Adrenal gland (tissue), 12 donors: ENCODE measurements around the gene PTBP1. TPM values are rescaled to one million over a fixed set of nuclear protein-coding genes. Genes with fewer than 3 reads are reported as not detected.
A peak's percentile ranks its signal among the peaks of the same experiment; 100 is the strongest.

ENCODE experiments used
- DNase-seq, 7 donors: peaks; one replicate each; pipeline ENCODE4 v3.0.0-alpha.2; 2019 to 2020
- H3K27ac ChIP-seq, 5 donors: fragments of 200-600 bp; sonication (generic) in 4 of 5; 1 replicate in 3 of 5; 2 replicates in 2 of 5; pipeline versions ENCODE4 v1.5.1 to v1.8.0; 2016 to 2020; ENCODE audit warnings: mild to moderate bottlenecking in 1 of 5
- H3K27me3 ChIP-seq: fragments of 200-600 bp; 2 replicates; pipeline ENCODE4 v1.8.0; 2021
- H3K36me3 ChIP-seq, 2 donors: fragments of 200-600 bp; replicated peaks in 1 of 2; 1 replicate in 1 of 2; 2 replicates in 1 of 2; pipeline versions ENCODE4 v1.5.1 to v1.8.0; 2018 to 2022
- H3K4me1 ChIP-seq, 2 donors: fragments of 200-600 bp; replicated peaks in 1 of 2; 1 replicate in 1 of 2; 2 replicates in 1 of 2; pipeline versions ENCODE4 v1.5.1 to v1.8.0; 2018 to 2021
- H3K4me3 ChIP-seq, 4 donors: fragments of 200-600 bp; sonication (generic) in 3 of 4; one replicate each; pipeline ENCODE4 v1.5.1; 2016 to 2018
- H3K9me3 ChIP-seq, 3 donors: fragments of 200-600 bp; sonication (generic) in 1 of 3; replicated peaks in 1 of 3; 1 replicate in 2 of 3; 2 replicates in 1 of 3; pipeline versions ENCODE4 v1.5.1 to v1.8.0; 2016 to 2021
- POLR2A ChIP-seq, 2 donors: fragments of 450-650 bp; IDR thresholded peaks; one replicate each; pipeline ENCODE4 v1.6.1; 2017; ENCODE audit warnings: antibody characterized with exemption in 2 of 2, mild to moderate bottlenecking in 2 of 2, moderate library complexity in 1 of 2
- WGBS, 4 donors: extraction: QIAGEN DNeasy Blood & Tissue Kit in 2 of 4; methylation state at CpG; one replicate each; pipeline versions ENCODE4 v1.1.5 to v1.1.7; 2013 to 2017; 5-methylcytosine and 5-hydroxymethylcytosine counted together
- intact Hi-C, 2 donors: fragments of 100-400 bp; cut with DNase I; formaldehyde crosslinking; loops; one replicate each; pipeline versions ENCODE4 v1.14.1 to v1.15.0; 2022 to 2023
- polyA plus RNA-seq, 3 donors: library from polyadenylated mRNA; stranded (reverse); fragments of 200-250 nt in 2 of 3; fragments of 350-450 nt in 1 of 3; fragmentation: Illumina TruSeq in 1 of 3; extraction: RNeasy Lipid Tissue Mini Kit (QIAGEN cat#74804) in 1 of 3; gene quantifications; one replicate each; pipeline ENCODE4 v1.2.3, GENCODE V29; 2013 to 2014
- total RNA-seq, 9 donors: library from RNA; depleted of rRNA in 4 of 9; stranded (reverse); fragments of >200 nt in 4 of 9; fragments of 120-200 nt in 1 of 9; fragmentation: NEBNext Ultra II Directional in 1 of 9; extraction: Animal tissue kit (Norgen Biotek cat#: 25700) in 1 of 9; gene quantifications; one replicate each; pipeline versions ENCODE4 v1.1.0 to v1.2.4, GENCODE V29; 2013 to 2023
- TF ChIP-seq, protein P1 (sequence below), 6 experiments: fragments of 450-650 bp in 4 of 6; fragments of 200-600 bp in 2 of 6; sonication (generic) in 1 of 6; IDR thresholded peaks; 1 replicate in 5 of 6; 2 replicates in 1 of 6; pipeline versions ENCODE4 v1.5.1 to v1.8.0; 2016 to 2021; ENCODE audit warnings: antibody characterized with exemption in 6 of 6, mild to moderate bottlenecking in 2 of 6, moderate library complexity in 1 of 6
- donor health status: healthy with polysubstance abuse.
- donor health status: Bipolar disorder and iron deficiency.
- donor health status: DM: yes; HTN: yes; CAD: no.
- donor health status: DM: no; HTN: no; CAD: no.
- donor health status: DM: no; HTN: no; CAD: no.
- donor health status: DM: yes; HTN: yes; CAD: no.

Gene PTBP1
- total and polyA plus RNA-seq, 12 donors = 64.6 to 236 (median 146) TPM

- no peaks in the 10 kb centered on the region for H3K4me1 ChIP-seq
- DNase-seq = no peak
- WGBS, 4 donors = 92 to 96% (median 94%) methylated on average over 7 to 15 of the region's 15 CpGs
- TF ChIP-seq, protein P1, sequence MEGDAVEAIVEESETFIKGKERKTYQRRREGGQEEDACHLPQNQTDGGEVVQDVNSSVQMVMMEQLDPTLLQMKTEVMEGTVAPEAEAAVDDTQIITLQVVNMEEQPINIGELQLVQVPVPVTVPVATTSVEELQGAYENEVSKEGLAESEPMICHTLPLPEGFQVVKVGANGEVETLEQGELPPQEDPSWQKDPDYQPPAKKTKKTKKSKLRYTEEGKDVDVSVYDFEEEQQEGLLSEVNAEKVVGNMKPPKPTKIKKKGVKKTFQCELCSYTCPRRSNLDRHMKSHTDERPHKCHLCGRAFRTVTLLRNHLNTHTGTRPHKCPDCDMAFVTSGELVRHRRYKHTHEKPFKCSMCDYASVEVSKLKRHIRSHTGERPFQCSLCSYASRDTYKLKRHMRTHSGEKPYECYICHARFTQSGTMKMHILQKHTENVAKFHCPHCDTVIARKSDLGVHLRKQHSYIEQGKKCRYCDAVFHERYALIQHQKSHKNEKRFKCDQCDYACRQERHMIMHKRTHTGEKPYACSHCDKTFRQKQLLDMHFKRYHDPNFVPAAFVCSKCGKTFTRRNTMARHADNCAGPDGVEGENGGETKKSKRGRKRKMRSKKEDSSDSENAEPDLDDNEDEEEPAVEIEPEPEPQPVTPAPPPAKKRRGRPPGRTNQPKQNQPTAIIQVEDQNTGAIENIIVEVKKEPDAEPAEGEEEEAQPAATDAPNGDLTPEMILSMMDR (IDR thresholded peaks at IDR 0.05) = no peak
- no peak for TF ChIP-seq POLR2A (IDR thresholded peaks at IDR 0.05)
- no peak overlapping the region for H3K27ac ChIP-seq
- intact Hi-C loops = no loop called here
- H3K4me3 ChIP-seq = no peak overlapping the region
- H3K9me3 ChIP-seq = no peaks in the 10 kb centered on the region
- no peaks in the 10 kb centered on the region for H3K36me3 ChIP-seq
- H3K27me3 ChIP-seq = no peaks in the 10 kb centered on the region
These were observed 42.2 kb upstream of the PTBP1 start for GRCh38 chr19:755063-755462.

DNA sequence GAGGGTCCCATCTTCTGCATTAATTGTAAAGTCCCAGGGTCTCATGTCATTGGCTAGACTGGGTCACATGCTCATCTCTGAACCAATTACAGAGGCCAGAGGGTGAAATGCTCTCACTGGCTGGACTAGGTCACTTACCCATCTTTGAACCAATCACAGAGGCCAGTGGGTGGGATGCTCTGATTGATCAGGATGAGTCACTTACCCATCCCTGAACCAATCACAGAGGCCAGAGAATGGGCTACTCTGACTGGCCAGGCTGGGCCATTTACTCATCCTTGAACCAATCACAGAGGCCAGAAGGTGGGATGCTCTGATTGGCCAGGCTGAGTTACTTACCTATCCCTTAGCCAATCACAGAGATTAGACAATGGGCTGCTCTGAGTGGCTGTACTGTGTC is 41.0 kb upstream of the PTBP1 start:
- H3K27ac ChIP-seq = no peak overlapping the region
- TF ChIP-seq POLR2A (IDR thresholded peaks at IDR 0.05) = no peak
- TF ChIP-seq, protein P1 (IDR thresholded peaks at IDR 0.05) = no peak
- H3K36me3 ChIP-seq = no peaks in the 10 kb centered on the region
- H3K4me3 ChIP-seq = no peak overlapping the region
- no peaks in the 10 kb centered on the region for H3K27me3 ChIP-seq
- no peaks in the 10 kb centered on the region for H3K9me3 ChIP-seq
- peak in 1 of 7 donors; percentile 55 for DNase-seq
- intact Hi-C loops = no loop called here
- H3K4me1 ChIP-seq = no peaks in the 10 kb centered on the region

DNA sequence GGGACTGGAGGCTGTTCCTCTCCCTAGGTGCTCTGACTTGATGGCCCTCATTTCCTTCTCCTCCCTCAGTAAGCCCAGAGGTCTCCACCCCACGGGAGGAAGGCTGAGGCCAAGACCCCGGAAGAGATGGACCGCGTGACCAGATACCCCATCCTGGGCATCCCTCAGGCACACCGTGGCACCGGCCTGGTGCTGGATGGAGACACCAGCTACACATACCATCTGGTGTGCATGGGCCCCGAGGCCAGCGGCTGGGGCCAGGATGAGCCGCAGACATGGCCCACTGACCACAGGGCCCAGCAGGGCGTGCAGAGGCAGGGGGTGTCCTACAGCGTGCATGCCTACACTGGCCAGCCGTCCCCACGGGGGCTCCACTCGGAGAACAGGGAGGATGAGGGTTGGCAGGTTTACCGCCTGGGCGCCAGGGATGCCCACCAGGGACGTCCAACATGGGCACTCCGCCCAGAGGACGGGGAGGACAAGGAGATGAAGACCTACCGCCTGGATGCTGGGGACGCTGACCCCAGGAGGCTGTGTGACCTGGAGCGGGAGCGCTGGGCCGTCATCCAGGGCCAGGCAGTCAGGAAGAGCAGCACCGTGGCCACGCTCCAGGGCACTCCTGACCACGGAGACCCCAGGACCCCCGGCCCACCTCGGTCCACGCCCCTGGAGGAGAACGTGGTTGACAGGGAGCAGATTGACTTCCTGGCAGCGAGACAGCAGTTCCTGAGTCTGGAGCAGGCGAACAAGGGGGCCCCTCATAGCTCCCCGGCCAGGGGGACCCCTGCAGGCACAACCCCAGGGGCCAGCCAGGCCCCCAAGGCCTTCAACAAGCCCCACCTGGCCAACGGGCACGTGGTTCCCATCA is 40.2 kb upstream of the PTBP1 start:
- Histone ChIP-seq H3K36me3 (no peaks in the 10 kb centered on the region), H3K4me3 (no peak overlapping the region), H3K27me3 (no peaks in the 10 kb centered on the region), H3K9me3 (no peaks in the 10 kb centered on the region), H3K4me1 (no peaks in the 10 kb centered on the region), H3K27ac (no peak overlapping the region)
- intact Hi-C loops = no loop called here
- 89 to 91% (median 90%) methylated on average over 17 to 36 of the region's 36 CpGs for WGBS, 4 donors
- no peak for TF ChIP-seq POLR2A (IDR thresholded peaks at IDR 0.05)
- TF ChIP-seq, protein P1 (IDR thresholded peaks at IDR 0.05) = no peak
- no peak for DNase-seq

DNA sequence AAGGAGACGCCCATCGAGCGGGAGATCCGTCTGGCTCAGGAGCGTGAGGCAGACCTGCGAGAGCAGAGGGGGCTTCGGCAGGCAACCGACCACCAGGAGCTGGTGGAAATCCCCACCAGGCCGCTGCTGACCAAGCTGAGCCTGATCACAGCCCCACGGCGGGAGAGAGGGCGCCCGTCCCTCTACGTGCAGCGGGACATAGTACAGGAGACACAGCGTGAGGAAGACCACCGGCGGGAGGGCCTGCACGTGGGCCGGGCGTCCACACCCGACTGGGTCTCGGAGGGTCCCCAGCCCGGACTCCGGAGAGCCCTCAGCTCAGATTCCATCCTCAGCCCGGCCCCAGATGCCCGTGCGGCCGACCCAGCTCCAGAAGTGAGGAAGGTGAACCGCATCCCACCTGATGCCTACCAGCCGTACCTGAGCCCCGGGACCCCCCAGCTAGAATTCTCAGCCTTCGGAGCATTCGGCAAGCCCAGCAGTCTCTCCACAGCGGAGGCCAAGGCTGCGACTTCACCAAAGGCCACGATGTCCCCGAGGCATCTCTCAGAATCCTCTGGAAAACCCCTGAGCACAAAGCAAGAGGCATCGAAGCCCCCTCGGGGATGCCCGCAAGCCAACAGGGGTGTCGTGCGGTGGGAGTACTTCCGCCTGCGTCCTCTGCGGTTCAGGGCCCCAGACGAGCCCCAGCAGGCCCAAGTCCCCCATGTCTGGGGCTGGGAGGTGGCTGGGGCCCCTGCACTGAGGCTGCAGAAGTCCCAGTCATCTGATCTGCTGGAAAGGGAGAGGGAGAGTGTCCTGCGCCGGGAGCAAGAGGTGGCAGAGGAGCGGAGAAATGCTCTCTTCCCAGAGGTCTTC is 39.2 kb upstream of the PTBP1 start:
- no peaks in the 10 kb centered on the region for H3K4me1 ChIP-seq
- H3K36me3 ChIP-seq = no peaks in the 10 kb centered on the region
- WGBS, 4 donors = 94 to 95% (median 95%) methylated on average over 28 to 50 of the region's 50 CpGs
- TF ChIP-seq, protein P1 (IDR thresholded peaks at IDR 0.05) = no peak
- no peak for TF ChIP-seq POLR2A (IDR thresholded peaks at IDR 0.05)
- H3K4me3 ChIP-seq = no peak overlapping the region
- intact Hi-C loops = no loop called here
- no peaks in the 10 kb centered on the region for H3K9me3 ChIP-seq
- no peaks in the 10 kb centered on the region for H3K27me3 ChIP-seq
- no peak for DNase-seq
- no peak overlapping the region for H3K27ac ChIP-seq
